Uterus (tissue), 4 donors: ENCODE measurements around the gene STAB2. TPM values are rescaled to one million over a fixed set of nuclear protein-coding genes. Genes with fewer than 3 reads are reported as not detected.

Experiments
- DNase-seq, 2 donors: peaks; one replicate each; pipeline ENCODE4 v3.0.0-alpha.2; 2019 to 2020
- H3K27ac ChIP-seq, 2 donors: fragments of 200-600 bp; sonication (generic); 1 replicate in 1 of 2; 2 replicates in 1 of 2; pipeline ENCODE4 v1.5.1; 2016 to 2018
- H3K27me3 ChIP-seq, 2 donors: fragments of 200-600 bp; sonication (generic); one replicate each; pipeline ENCODE4 v1.5.1; 2018 to 2019; ENCODE audit warnings: control low read depth in 1 of 2
- H3K36me3 ChIP-seq, 2 donors: fragments of 200-600 bp; sonication (generic); one replicate each; pipeline ENCODE4 v1.5.1; 2019; ENCODE audit warnings: control low read depth in 1 of 2
- H3K4me1 ChIP-seq, 2 donors: fragments of 200-600 bp; sonication (generic); one replicate each; pipeline ENCODE4 v1.5.1; 2018 to 2019; ENCODE audit warnings: control low read depth in 1 of 2
- H3K4me3 ChIP-seq, 2 donors: fragments of 200-600 bp; sonication (generic); 1 replicate in 1 of 2; 2 replicates in 1 of 2; pipeline ENCODE4 v1.5.1; 2018 to 2019; ENCODE audit warnings: mild to moderate bottlenecking in 1 of 2
- H3K9me3 ChIP-seq, 2 donors: fragments of 200-600 bp; sonication (generic); one replicate each; pipeline ENCODE4 v1.5.1; 2019; ENCODE audit warnings: control low read depth in 1 of 2
- POLR2A ChIP-seq, 2 donors: fragments of 450-650 bp; IDR thresholded peaks; one replicate each; pipeline ENCODE4 v1.6.1; 2016; ENCODE audit warnings: antibody characterized with exemption in 2 of 2, mild to moderate bottlenecking in 1 of 2, moderate library complexity in 1 of 2
- intact Hi-C: fragments of 100-400 bp; cut with DNase I; formaldehyde crosslinking; loops from one replicate; pipeline ENCODE4 v1.15.1; 2023; ENCODE audit warnings: low total_unique reads
- total RNA-seq, 4 donors: library from RNA; depleted of rRNA in 3 of 4; stranded (reverse); fragments of >200 nt in 3 of 4; gene quantifications; one replicate each; pipeline versions ENCODE4 v1.1.0 to v1.2.4, GENCODE V29; 2014 to 2023
- TF ChIP-seq, protein P1 (sequence below), 4 experiments: fragments of 200-600 bp in 2 of 4; fragments of 450-650 bp in 2 of 4; sonication (generic) in 2 of 4; IDR thresholded peaks; one replicate each; pipeline ENCODE4 v1.5.1; 2016 to 2019; ENCODE audit warnings: antibody characterized with exemption in 4 of 4, mild to moderate bottlenecking in 2 of 4, moderate library complexity in 1 of 4
- donor health status: DM: yes; HTN: yes; CAD: no.

The STAB2 gene
- total RNA-seq, 4 donors from 2014 or later: 0.21 to 19.4 (median 2.6) TPM; not detected in 1

DNA sequence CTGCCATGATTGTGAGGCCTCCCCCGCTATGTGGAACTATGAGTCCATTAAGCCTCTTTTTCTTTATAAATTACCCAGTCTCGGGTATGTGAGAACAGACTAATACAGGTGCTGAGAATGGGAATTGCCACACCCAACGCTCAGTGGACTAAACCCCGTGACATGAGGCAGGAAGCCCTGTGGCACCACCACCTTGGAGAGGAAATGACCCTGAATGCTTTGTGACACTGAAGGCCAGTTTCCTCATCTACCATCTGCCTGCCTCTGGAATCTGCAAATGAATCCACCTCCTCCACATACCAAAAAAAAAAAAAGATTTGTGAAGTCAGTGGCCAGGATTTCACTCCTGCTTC is 212.4 kb downstream of the STAB2 start:
- peak overlapping the region; percentile 59 to 84 for H3K27ac ChIP-seq
- intact Hi-C loops: no loop called here
- peaks cover 8 to 22% of the 10 kb centered on the region in 2 donors for H3K4me1 ChIP-seq
- DNase-seq: no peak
- TF ChIP-seq, protein P1, sequence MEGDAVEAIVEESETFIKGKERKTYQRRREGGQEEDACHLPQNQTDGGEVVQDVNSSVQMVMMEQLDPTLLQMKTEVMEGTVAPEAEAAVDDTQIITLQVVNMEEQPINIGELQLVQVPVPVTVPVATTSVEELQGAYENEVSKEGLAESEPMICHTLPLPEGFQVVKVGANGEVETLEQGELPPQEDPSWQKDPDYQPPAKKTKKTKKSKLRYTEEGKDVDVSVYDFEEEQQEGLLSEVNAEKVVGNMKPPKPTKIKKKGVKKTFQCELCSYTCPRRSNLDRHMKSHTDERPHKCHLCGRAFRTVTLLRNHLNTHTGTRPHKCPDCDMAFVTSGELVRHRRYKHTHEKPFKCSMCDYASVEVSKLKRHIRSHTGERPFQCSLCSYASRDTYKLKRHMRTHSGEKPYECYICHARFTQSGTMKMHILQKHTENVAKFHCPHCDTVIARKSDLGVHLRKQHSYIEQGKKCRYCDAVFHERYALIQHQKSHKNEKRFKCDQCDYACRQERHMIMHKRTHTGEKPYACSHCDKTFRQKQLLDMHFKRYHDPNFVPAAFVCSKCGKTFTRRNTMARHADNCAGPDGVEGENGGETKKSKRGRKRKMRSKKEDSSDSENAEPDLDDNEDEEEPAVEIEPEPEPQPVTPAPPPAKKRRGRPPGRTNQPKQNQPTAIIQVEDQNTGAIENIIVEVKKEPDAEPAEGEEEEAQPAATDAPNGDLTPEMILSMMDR (IDR thresholded peaks at IDR 0.05): no peak
- TF ChIP-seq POLR2A (IDR thresholded peaks at IDR 0.05): no peak
- no peaks in the 10 kb centered on the region for H3K27me3 ChIP-seq
- no peak overlapping the region for H3K4me3 ChIP-seq
- H3K9me3 ChIP-seq: no peaks in the 10 kb centered on the region
- H3K36me3 ChIP-seq: no peaks in the 10 kb centered on the region

DNA sequence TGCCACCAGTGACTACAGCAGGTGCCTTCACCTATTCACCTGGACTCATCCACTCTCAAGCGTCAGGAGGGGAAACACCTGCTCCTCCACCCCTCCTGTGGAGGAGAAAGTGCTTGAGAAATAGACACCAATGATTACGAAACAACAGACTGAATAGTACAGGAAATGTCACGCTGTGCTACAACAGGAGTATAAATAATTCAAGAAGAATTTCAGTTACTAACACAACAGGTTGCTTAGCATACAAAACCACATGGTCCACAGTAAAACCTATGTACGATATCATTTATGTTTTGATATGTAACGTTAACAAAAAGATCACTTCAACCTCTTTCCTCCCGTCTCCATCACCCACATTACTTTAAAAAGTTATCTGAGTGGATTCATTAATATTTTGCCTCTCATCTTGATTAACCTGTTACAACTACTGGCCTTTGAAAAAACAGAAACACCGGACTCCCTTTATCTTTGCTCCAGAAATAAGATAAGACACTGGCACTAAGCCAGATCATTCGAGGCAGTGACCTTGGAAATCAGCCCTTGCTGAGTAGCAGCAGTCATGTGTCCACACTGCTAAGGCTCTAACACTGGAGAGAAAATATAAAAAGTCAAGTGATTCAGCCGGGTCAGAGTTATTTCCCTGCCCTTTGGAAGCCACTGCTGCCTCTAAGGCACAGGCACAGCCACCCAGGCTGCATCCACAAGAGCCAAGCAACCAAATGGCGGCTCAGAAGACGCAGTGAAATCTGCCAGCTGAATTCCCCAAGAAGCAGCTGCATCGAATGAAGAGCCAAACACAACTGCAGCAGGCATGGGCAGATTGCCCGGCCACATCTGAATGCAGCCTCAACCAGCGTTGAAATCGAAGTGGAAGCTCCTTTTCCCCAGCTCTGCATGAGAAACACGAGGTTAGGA is 213.0 kb downstream of the STAB2 start:
- Histone ChIP-seq H3K4me1 (peaks cover 8 to 22% of the 10 kb centered on the region in 2 donors), H3K27ac (peak overlapping the region; percentile 59 to 84), H3K4me3 (no peak overlapping the region), H3K9me3 (no peaks in the 10 kb centered on the region), H3K36me3 (no peaks in the 10 kb centered on the region), H3K27me3 (no peaks in the 10 kb centered on the region)
- peak; percentile 57 to 71 for DNase-seq
- no peak for TF ChIP-seq POLR2A (IDR thresholded peaks at IDR 0.05)
- TF ChIP-seq, protein P1 (IDR thresholded peaks at IDR 0.05): no peak
- intact Hi-C loops: no loop called here

DNA sequence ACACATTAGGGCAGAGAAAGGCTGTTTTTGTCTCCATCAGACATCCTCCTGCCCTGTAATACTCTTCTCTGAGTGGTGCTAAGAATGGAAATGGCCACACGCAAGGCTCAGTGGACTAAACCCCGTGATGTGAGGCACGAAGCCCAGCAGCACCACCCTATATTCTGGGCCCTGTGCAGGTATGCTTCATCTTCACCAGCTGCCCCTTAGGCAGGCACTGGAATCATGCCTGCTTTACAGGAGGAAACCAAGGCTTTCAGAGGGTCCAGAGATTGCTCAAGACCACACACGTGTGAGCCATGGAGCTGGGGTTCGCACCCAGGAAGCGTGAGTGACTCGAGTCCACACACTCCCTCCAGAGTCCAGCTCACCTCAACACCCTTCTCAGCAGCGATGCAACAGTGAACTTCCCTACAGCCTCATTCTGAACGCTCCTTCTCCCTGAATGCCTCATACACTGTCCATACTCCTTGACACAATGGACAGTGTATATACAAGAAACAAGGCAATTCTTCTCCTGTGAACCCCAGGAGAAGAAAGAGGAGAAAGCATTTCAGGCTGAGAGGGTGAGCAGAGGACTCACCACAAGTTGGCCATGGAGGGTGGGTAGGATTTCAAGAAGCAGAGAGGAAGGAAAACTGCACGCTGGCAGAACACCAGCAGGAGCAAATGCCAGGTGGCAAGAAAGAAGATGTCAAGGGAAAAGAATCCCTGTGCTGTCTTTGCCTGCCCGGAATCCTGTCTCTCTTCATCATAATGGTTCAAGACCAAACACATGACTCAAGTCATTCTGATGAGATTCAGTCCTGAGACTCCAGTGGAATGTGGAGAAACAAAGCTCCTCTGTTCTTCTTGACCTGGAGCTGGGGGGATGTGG is 214.9 kb downstream of the STAB2 start:
- no peaks in the 10 kb centered on the region for H3K9me3 ChIP-seq
- no peaks in the 10 kb centered on the region for H3K36me3 ChIP-seq
- peak overlapping the region; percentile 59 to 84 for H3K27ac ChIP-seq
- H3K4me3 ChIP-seq: no peak overlapping the region
- intact Hi-C loops: no loop called here
- peak; percentile 39 to 45 for DNase-seq
- H3K27me3 ChIP-seq: no peaks in the 10 kb centered on the region
- TF ChIP-seq POLR2A (IDR thresholded peaks at IDR 0.05): no peak
- TF ChIP-seq, protein P1 (IDR thresholded peaks at IDR 0.05): no peak
- peaks cover 15 to 22% of the 10 kb centered on the region in 2 donors for H3K4me1 ChIP-seq

DNA sequence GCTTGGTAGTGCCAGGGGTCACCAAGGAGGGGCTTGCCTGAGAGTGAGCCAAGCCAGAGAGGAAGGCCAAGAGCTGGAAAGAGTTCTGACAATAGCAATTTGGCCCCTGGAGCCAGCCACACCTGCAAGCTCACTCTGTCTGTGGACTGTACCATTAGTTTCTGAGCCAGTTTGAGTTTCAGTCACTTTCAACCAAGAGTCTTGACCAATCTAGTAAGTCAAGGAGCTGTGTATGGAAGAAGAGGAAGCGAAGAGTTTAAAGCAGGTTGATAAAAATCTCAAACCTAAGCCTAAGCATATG is 215.5 kb downstream of the STAB2 start:
- Histone ChIP-seq H3K4me3 (no peak overlapping the region), H3K27ac (peak overlapping the region; percentile 59 to 84), H3K27me3 (no peaks in the 10 kb centered on the region), H3K9me3 (no peaks in the 10 kb centered on the region), H3K4me1 (peaks cover 15 to 22% of the 10 kb centered on the region in 2 donors), H3K36me3 (no peaks in the 10 kb centered on the region)
- intact Hi-C loops: no loop called here
- TF ChIP-seq, protein P1 (IDR thresholded peaks at IDR 0.05): no peak
- no peak for TF ChIP-seq POLR2A (IDR thresholded peaks at IDR 0.05)
- no peak for DNase-seq

DNA sequence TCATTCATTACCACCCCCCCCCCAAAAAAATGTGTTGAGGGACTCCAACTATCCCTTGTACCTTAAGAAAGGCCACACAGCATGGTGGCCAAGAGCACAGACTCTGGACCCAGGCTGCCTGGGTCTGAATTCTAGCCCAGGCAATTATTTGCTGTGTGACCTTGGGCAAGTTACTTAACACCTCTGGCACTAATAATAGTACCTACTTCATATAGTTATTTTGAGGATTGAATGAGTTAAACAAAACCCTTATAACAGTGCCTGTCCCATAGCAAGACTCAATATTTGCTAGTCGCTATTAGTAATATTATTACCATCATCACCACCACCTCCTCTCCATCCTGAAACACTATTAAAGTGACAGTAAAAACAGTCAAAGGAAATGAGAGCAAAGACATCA is 216.8 kb downstream of the STAB2 start:
- H3K4me3 ChIP-seq: no peak overlapping the region
- no peaks in the 10 kb centered on the region for H3K27me3 ChIP-seq
- H3K36me3 ChIP-seq: no peaks in the 10 kb centered on the region
- no peak for TF ChIP-seq POLR2A (IDR thresholded peaks at IDR 0.05)
- TF ChIP-seq, protein P1 (IDR thresholded peaks at IDR 0.05): no peak
- peaks cover 15 to 22% of the 10 kb centered on the region in 2 donors for H3K4me1 ChIP-seq
- peak overlapping the region; percentile 59 to 68 for H3K27ac ChIP-seq
- DNase-seq: no peak
- intact Hi-C loops: no loop called here
- H3K9me3 ChIP-seq: no peaks in the 10 kb centered on the region
